Measurements from ENCODE around the gene MORN3.

MORN3 gene

GRCh38 chr12:121641343-121641630, 28.2 kb downstream of the MORN3 start:
- ATAC-seq = no peak
- TF ChIP-seq PPARA (CRISPR knock-in tag; IDR thresholded peaks at IDR 0.05; ENCODE audit: borderline replicate concordance) = no peak

DNA sequence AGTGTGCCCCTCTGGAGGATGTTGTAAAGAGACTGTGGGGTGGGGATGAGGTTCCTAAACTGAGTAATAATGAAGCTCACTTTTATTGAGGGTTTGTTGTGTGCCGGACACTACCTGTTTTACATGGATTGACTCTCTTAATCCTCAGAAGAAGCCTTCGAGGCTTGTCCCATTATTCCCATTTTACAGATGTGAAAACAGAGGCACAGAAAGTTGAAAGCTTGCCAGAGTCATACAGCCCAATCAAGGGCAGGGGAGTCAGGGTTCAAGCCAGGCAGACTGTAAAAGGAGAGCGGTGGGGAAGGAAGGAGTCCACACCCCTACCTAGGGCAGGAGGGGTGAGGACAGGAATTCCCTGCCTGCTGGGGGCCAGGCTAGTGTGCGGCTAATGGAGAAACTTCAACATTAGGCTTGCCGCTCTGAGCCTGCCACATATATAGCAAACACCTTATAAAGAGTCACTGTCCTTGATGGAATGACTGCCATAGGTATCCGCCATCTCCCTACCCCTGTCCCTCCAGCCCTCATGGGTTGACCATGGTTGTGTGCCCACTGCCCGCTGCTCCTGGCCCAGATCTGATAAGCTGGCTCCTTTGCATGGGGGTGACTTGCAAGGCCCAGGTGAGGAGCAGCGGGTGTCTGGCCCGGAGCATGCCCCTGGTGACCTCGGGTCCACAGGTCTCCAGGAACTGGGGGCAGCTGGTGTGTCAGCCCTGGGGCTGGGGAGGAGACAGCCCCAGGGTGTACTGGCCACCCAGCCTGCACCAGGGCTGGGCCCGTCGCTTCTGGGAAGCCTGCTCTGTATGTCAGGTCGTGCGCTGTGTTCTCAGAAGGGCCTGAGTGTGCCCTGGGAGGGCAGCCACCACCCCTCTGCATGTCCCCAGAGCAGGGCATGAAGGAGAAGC, 30.9 kb downstream of the MORN3 start:
- ATAC-seq = no peak
- TF ChIP-seq, protein P1, sequence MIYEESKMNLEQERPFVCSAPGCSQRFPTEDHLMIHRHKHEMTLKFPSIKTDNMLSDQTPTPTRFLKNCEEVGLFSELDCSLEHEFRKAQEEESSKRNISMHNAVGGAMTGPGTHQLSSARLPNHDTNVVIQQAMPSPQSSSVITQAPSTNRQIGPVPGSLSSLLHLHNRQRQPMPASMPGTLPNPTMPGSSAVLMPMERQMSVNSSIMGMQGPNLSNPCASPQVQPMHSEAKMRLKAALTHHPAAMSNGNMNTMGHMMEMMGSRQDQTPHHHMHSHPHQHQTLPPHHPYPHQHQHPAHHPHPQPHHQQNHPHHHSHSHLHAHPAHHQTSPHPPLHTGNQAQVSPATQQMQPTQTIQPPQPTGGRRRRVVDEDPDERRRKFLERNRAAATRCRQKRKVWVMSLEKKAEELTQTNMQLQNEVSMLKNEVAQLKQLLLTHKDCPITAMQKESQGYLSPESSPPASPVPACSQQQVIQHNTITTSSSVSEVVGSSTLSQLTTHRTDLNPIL (CRISPR knock-in tag; IDR thresholded peaks at IDR 0.05; ENCODE audit: low read depth) = no peak
- TF ChIP-seq ESRRG (CRISPR knock-in tag; IDR thresholded peaks at IDR 0.05) = no peak
- TF ChIP-seq, protein P2, sequence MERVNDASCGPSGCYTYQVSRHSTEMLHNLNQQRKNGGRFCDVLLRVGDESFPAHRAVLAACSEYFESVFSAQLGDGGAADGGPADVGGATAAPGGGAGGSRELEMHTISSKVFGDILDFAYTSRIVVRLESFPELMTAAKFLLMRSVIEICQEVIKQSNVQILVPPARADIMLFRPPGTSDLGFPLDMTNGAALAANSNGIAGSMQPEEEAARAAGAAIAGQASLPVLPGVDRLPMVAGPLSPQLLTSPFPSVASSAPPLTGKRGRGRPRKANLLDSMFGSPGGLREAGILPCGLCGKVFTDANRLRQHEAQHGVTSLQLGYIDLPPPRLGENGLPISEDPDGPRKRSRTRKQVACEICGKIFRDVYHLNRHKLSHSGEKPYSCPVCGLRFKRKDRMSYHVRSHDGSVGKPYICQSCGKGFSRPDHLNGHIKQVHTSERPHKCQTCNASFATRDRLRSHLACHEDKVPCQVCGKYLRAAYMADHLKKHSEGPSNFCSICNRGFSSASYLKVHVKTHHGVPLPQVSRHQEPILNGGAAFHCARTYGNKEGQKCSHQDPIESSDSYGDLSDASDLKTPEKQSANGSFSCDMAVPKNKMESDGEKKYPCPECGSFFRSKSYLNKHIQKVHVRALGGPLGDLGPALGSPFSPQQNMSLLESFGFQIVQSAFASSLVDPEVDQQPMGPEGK (CRISPR knock-in tag; IDR thresholded peaks at IDR 0.05; ENCODE audit: borderline replicate concordance) = no peak
- TF ChIP-seq TSHZ2 (CRISPR knock-in tag; IDR thresholded peaks at IDR 0.05) = no peak
- TF ChIP-seq, protein P3, sequence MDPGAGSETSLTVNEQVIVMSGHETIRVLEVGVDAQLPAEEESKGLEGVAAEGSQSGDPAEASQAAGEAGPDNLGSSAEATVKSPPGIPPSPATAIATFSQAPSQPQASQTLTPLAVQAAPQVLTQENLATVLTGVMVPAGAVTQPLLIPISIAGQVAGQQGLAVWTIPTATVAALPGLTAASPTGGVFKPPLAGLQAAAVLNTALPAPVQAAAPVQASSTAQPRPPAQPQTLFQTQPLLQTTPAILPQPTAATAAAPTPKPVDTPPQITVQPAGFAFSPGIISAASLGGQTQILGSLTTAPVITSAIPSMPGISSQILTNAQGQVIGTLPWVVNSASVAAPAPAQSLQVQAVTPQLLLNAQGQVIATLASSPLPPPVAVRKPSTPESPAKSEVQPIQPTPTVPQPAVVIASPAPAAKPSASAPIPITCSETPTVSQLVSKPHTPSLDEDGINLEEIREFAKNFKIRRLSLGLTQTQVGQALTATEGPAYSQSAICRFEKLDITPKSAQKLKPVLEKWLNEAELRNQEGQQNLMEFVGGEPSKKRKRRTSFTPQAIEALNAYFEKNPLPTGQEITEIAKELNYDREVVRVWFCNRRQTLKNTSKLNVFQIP (CRISPR knock-in tag; IDR thresholded peaks at IDR 0.05; ENCODE audit: borderline replicate concordance, low read depth) = no peak
- TF ChIP-seq ZNF70 (CRISPR knock-in tag; IDR thresholded peaks at IDR 0.05) = no peak
- TF ChIP-seq GLIS3 (CRISPR knock-in tag; IDR thresholded peaks at IDR 0.05) = no peak
- no peak for TF ChIP-seq PPARA (CRISPR knock-in tag; IDR thresholded peaks at IDR 0.05; ENCODE audit: borderline replicate concordance)
- no peak for TF ChIP-seq ZFP30 (CRISPR knock-in tag; IDR thresholded peaks at IDR 0.05)
- no peak for TF ChIP-seq TOX (CRISPR knock-in tag; IDR thresholded peaks at IDR 0.05; ENCODE audit: borderline replicate concordance)
- TF ChIP-seq ARNTL (CRISPR knock-in tag; IDR thresholded peaks at IDR 0.05; ENCODE audit: borderline replicate concordance, low read depth) = no peak
- TF ChIP-seq, protein P4, sequence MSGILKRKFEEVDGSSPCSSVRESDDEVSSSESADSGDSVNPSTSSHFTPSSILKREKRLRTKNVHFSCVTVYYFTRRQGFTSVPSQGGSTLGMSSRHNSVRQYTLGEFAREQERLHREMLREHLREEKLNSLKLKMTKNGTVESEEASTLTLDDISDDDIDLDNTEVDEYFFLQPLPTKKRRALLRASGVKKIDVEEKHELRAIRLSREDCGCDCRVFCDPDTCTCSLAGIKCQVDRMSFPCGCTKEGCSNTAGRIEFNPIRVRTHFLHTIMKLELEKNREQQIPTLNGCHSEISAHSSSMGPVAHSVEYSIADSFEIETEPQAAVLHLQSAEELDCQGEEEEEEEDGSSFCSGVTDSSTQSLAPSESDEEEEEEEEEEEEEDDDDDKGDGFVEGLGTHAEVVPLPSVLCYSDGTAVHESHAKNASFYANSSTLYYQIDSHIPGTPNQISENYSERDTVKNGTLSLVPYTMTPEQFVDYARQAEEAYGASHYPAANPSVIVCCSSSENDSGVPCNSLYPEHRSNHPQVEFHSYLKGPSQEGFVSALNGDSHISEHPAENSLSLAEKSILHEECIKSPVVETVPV (CRISPR knock-in tag; IDR thresholded peaks at IDR 0.05) = no peak
- TF ChIP-seq TCF4 (CRISPR knock-in tag; IDR thresholded peaks at IDR 0.05; ENCODE audit: borderline replicate concordance) = no peak
- TF ChIP-seq ZC3H10 (CRISPR knock-in tag; IDR thresholded peaks at IDR 0.05) = no peak
- TF ChIP-seq ZNF8 (CRISPR knock-in tag; IDR thresholded peaks at IDR 0.05) = no peak
- TF ChIP-seq ZFP3 (CRISPR knock-in tag; IDR thresholded peaks at IDR 0.05) = no peak
- no peak for TF ChIP-seq ISL1 (CRISPR knock-in tag; IDR thresholded peaks at IDR 0.05)

DNA sequence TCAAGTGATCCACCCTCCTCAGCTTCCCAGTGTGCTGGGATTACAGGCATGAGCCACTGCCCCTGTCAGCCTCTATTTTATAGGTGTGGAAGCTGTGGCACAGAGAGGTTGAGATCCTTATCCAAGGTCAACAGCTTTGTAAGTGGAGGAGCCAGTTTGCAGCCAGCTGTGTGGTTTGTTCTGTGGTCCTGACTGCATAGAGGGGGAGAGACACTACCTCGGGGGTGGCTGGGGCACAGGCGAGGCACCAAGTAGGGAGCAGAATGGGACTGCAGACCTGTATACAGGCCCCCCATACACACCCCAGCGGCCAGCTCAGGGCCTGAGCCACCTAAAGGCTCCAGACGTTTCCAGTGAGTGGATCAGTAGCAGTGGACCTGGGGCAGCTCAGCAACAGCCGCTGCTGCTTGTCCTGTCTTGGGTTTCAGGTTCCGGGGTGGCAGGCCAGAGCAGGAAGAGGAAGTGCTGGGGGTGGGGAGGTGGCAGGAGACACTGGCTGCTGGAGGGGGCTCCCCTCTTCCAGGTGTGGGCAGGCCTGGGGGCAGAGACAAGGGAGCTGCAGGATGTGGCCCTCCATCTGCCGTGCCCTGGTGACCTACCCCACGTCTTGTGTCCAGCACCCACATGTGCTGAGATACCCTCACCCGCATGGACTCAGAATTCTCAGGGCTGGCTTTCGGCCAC, 32.1 kb downstream of the MORN3 start:
- no peak; the same call in 1 of the 3 replicates for ATAC-seq
- TF ChIP-seq ZNF8 (CRISPR knock-in tag; IDR thresholded peaks at IDR 0.05) (no peak), RARB (CRISPR knock-in tag; IDR thresholded peaks at IDR 0.05) (no peak), ZFP3 (CRISPR knock-in tag; IDR thresholded peaks at IDR 0.05) (no peak), CSDC2 (CRISPR knock-in tag; IDR thresholded peaks at IDR 0.05) (no peak), ARNTL (CRISPR knock-in tag; IDR thresholded peaks at IDR 0.05; ENCODE audit: borderline replicate concordance, low read depth) (no peak), ZNF565 (CRISPR knock-in tag; conservative IDR thresholded peaks at IDR 0.05; ENCODE audit: low read depth) (no peak), TOX (CRISPR knock-in tag; IDR thresholded peaks at IDR 0.05; ENCODE audit: borderline replicate concordance) (no peak), ZC3H10 (CRISPR knock-in tag; IDR thresholded peaks at IDR 0.05) (no peak)
- TF ChIP-seq, protein P2 (CRISPR knock-in tag; IDR thresholded peaks at IDR 0.05; ENCODE audit: borderline replicate concordance) = no peak
- TF ChIP-seq, protein P1 (CRISPR knock-in tag; IDR thresholded peaks at IDR 0.05; ENCODE audit: low read depth) = no peak
